ENCODE data around the gene B3GNT9.

B3GNT9 gene

DNA sequence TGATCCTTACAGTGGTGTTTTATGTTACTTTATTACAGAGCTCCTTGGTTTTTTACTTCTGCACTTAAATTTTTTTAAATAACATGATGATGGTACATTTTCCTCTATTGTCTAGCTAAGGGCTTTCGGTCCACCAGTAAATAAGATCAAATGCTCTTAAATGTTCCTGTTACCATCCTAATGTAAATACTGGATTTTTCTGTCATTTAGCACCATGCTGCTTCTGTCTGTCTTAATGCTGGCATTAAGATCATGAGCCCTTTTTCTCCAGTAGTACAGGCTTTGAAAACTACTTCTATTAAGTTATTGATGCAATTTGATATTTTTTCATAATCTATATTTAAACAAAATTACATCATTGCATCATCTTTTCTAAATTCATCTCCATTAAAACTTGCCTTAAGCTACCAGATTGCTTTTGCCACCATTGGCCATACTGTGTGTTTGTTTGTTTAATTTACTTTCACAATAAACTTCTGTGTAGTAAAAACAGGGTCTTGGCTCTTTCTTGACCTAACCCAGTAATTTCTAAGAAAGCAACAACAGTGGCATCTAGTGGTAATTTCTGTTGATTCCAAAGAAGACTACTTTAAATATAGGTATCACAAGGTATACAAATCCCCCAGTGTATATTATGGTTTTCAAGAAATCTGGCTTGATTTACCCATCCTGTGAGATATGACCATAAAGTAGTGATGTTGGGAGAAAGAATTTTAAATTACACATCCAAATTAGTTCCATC lies 50.1 kb downstream of the B3GNT9 start:
- peak; percentile 20 for TF ChIP-seq CTCF (IDR thresholded peaks at IDR 0.05; ENCODE audit: low read depth, low read length)
- DNase-seq (ENCODE audit: low read depth in 2 of 2): peak; percentile 51 to 57
- no peak overlapping the region for H3K4me3 ChIP-seq (replicated peaks in 1 of 2; ENCODE audit: low read depth in 2 of 2, low read length in 2 of 2)

GRCh38 chr16:67098599-67098998 lies 52.2 kb downstream of the B3GNT9 start:
- no peak for DNase-seq (ENCODE audit: low read depth in 2 of 2)
- no peak overlapping the region for H3K4me3 ChIP-seq (replicated peaks in 1 of 2; ENCODE audit: low read depth in 2 of 2, low read length in 2 of 2)
- no peak for TF ChIP-seq CTCF (IDR thresholded peaks at IDR 0.05; ENCODE audit: low read depth, low read length)

Measured in cardiac fibroblast (primary cell).